RKO (cell line): ENCODE measurements around the gene LSP1.
"Not testable (repeated sequence)": the region's sequence is repeated elsewhere in the genome, so short reads cannot be mapped to it uniquely, and the experiment has no call there.

Source experiments
- DNase-seq: peaks from one replicate; pipeline ENCODE4 v3.0.0-alpha.2; 2016; ENCODE audit warnings: low spot score

Gene LSP1

GRCh38 chr11:1864831-1865665 lies 12.2 kb downstream of the LSP1 start:
- DNase-seq = no peak

GRCh38 chr11:1866226-1866625 lies 13.3 kb downstream of the LSP1 start:
- DNase-seq = no peak

- DNase-seq = no peak
Measured at GRCh38 chr11:1866776-1867175, 13.9 kb downstream of the LSP1 start.

DNA sequence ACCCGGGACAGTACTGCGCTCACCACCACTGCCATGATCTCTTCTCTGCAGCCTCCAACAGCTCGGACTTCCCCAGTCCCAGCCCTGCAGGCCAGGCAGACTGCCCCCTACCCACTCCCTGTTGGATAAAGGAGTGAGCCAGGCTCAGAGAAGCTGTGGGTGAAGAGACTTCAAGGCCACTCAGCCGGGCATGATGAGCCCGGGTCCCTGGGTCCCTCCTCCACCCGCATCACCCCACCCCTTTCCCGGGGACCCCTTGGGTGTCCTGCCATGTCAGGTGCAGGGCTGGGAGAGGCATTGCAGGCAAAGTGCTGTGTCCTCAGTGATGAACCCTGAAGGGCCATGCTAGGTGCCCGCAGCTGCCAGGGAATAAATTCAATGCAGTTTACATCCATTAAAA lies 14.5 kb downstream of the LSP1 start:
- no peak for DNase-seq

- DNase-seq = no peak
Measured at GRCh38 chr11:1868056-1868635, 15.3 kb downstream of the LSP1 start.

DNA sequence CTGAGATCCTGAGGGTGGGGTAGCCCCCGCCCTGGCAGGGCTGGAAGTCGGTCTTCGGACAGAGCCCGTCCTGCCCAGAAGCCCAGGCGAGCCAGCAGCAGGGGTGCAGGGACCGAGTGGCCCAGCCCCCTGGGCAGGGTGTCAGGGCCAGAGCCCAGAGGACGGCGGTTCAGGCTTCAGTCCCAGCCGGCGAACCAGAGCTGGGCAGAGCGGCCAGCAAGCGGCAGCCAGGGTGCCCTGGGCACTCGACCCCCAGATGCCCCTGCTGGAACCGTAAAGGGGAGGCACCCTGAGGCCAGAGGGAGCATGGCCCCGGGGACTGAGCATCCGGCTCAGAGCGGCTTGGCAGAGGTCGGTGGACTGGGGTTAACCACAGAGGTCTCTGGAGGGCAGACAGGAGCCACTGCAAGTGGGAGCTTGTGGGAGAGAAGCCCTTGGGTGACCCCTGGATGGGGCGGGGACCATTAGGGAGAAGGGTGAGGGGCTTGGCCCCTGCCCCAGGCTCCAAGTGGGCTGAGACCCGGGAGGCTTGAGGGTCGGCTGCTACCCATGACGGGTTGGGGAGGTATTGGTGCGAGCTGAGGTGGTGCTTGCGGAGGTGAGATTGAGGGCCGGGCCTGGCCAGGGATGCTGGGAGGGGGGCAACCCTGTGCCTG lies 15.9 kb downstream of the LSP1 start:
- DNase-seq = no peak

- DNase-seq = no peak
Measured at GRCh38 chr11:1869427-1870325, 16.8 kb downstream of the LSP1 start.

- DNase-seq = no peak
Measured at GRCh38 chr11:1870326-1870696, 17.4 kb downstream of the LSP1 start.

DNA sequence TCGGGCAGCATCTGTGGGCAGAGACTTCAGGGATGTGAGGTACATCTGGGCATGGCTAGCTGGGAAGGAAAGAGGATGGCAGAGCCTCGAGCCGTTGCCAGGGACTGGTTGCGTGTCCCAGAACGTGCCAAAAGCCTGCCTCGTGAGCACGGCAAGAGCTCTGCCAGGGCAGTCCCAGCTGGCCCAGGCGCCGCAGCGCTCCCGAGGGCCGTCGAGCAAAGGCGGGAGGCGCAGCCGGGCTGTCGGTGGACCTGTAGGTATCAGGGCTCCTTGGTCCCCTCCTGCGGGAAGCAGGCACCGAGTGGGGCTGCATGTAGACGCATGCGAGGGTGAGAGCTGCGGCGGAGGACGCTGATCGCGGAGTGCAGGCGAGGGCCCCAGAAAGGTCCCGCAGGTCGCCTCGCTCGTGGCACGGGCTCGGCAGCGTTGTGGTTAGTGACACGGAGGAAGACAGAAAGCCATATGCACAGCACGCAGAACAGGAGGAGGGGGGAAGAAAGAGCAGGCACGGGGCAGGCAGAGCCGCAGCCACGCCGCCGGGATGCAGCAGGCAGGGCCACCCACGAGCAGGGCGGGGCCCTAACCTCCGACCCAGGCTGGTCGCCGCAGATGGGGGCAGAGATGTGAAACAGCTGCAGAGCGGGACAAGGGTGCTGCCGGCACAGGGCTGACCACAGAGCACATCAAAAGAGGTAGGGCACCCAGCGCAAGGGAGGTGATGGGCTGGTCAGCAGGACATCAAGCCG lies 18.0 kb downstream of the LSP1 start:
- no peak for DNase-seq

GRCh38 chr11:1871531-1871930 lies 18.6 kb downstream of the LSP1 start:
- no peak for DNase-seq

GRCh38 chr11:1872267-1872985 lies 19.5 kb downstream of the LSP1 start:
- DNase-seq = no peak

DNA sequence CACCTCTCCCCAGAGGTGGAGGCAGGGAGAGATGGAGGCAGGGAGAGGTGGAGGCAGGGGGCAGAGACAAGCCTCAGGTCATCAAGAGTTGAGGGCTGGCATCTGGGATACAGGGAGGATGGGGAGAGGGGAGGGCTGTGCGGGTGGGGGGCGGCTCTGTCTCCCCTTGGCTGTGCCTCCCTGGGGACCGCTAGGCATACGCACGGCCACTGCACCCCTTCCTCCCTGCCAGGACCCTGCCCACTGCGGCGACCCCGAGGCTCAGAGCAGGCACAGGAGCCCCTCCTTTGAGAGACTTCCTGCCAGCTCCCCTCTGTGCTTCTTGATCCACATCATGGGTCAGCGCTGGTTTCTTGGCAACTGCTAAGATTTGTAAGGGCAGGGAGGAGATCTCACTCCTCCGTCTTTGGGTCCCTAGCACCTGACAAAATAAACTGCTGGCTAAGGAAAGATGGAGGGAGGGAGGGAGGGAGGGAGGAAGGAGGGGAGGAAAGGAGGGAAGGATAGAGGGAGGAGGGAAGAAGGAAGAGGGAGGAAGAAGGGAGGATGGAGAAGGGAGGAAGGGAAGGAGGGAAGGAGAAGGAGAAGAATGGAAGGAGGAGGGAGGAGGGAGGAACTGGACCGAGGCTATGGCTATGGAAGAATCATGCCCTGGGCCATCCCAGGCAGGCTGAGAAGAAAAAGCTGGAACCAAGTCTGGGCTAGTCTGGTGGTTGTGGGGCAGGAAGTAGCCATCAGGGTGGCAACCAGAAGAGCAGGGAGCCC lies 20.3 kb downstream of the LSP1 start:
- DNase-seq = no peak

DNA sequence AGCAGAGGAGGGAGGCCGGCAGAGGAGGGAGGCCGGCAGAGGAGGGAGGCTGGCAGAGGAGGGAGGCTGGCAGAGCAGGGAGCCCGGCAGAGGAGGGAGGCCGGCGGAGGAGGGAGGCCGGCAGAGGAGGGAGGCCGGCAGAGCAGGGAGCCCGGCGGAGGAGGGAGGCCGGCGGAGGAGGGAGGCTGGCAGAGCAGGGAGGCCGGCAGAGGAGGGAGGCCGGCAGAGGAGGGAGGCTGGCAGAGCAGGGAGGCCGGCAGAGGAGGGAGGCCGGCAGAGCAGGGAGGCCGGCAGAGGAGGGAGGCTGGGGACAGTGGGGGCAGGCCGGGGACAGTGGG lies 20.9 kb downstream of the LSP1 start:
- not testable (repeated sequence) for DNase-seq

GRCh38 chr11:1874441-1875092 lies 21.7 kb downstream of the LSP1 start:
- DNase-seq = not testable (repeated sequence)

DNA sequence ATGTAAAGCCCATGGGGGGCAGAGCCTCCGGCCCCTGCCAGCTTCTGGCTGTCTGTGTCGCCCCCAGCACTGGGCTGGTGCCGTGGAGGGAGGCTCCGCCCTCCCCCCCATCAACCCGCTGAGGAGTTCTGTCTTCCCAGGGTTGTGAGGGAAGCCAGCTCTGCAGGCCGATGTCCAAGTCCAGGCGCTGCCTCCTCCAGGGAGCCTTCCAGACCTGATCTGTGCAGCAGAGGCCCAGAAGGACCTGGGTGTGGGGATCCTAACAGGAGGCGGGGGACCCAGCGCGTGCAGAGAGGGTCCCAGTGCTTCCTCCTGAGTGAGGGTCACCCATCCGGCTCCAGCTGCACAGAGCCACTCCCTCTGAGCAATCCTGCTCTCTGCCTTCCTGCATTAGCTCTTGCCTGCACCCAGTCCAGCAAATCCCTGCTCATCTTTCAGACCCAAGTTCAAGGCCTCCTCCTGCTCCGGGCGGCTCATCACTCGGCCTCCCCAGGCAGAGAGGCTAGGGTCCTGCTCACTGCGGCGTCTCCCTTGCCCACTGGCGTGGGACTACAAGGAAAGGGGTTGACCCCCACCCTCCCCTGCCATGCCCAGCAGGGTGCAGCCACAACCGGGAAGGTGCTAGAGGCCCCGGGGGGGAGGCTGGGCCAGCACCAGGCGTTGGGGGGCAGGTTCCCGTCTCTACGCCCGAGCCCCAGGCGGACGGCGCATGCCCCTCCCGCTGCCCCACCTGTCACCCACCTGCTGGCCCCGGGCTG lies 22.4 kb downstream of the LSP1 start:
- no peak for DNase-seq

GRCh38 chr11:1875851-1876301 lies 23.0 kb downstream of the LSP1 start:
- not testable (repeated sequence) for DNase-seq

DNA sequence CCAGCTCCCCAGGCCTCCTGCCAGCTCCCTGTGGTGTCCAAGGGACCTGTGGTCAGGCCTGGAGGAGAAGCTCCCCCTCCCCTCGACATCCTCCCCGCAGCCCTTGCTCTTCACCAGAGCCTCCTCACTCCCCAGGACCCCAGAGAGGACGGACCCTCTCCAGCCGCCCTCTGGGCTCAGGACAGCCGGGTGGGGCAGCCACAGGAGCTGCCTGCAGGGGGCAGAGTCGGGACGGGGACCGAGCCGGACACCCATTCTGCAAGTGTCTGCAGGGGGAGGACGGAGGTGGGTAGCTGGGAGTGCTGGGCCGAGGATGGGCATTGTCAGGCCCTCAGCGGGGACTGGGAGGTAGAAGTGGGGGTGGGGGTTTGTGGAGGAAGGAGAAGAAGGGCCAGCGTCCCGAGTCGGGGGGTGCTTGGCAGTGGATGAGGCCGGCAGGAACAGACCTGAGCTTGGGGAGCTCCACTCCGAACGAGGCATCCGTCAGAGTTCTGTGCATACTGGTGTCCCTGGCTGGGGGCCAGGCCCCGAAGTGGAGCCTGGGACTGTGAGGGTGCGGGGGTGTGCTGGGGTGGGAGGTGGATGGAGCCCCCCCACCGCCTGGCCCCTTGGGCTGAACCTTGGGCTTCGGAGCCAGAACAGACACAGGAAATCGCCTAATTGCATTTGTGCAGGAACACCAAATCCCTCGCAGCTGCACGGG lies 23.6 kb downstream of the LSP1 start:
- peak; percentile 24 for DNase-seq
